CD14-positive monocyte (primary cell): Measurements from ENCODE around the gene LNX2. TPM values are rescaled to one million over a fixed set of nuclear protein-coding genes. Genes with fewer than 3 reads are reported as not detected.

ENCODE experiments used
- DNase-seq, 3 donors: peaks; one replicate each; pipeline ENCODE4 v3.0.0-alpha.2; 2011 to 2022
- H2AFZ ChIP-seq: 2 replicates; pipeline ENCODE4 v1.6.0; 2012; ENCODE audit warnings: mild to moderate bottlenecking, low read depth, low read length, inconsistent platforms; ENCODE audit not compliant: insufficient read depth, poor library complexity, severe bottlenecking
- H3K27ac ChIP-seq, 2 donors: 1 replicate in 1 of 2; 2 replicates in 1 of 2; pipeline ENCODE4 v1.5.1; 2012 to 2013; ENCODE audit warnings: low read length in 2 of 2, control low read depth in 1 of 2, inconsistent platforms in 1 of 2, low read depth in 1 of 2, mild to moderate bottlenecking in 1 of 2
- H3K27me3 ChIP-seq, 2 donors: one replicate each; pipeline versions ENCODE4 v1.6.0 to v1.6.1; 2011 to 2013; ENCODE audit warnings: low read length in 2 of 2; ENCODE audit not compliant: control insufficient read depth in 2 of 2, insufficient read depth in 2 of 2
- H3K36me3 ChIP-seq, 2 donors: replicated peaks in 1 of 2; 1 replicate in 1 of 2; 2 replicates in 1 of 2; pipeline versions ENCODE4 v1.5.1 to v1.6.1; 2012 to 2013; ENCODE audit warnings: low read length in 2 of 2, control low read depth in 1 of 2, inconsistent platforms in 1 of 2, mild to moderate bottlenecking in 1 of 2; ENCODE audit not compliant: insufficient read depth in 2 of 2, control insufficient read depth in 1 of 2
- H3K4me1 ChIP-seq, 2 donors: 1 replicate in 1 of 2; 2 replicates in 1 of 2; pipeline versions ENCODE4 v1.5.1 to v1.6.1; 2012 to 2013; ENCODE audit warnings: low read length in 2 of 2, control low read depth in 1 of 2, inconsistent platforms in 1 of 2, mild to moderate bottlenecking in 1 of 2, moderate library complexity in 1 of 2; ENCODE audit not compliant: insufficient read depth in 2 of 2, control insufficient read depth in 1 of 2
- H3K4me2 ChIP-seq: replicated peaks from 2 replicates; pipeline ENCODE3; 2012; ENCODE audit warnings: low read length, moderate library complexity, mild to moderate bottlenecking; ENCODE audit not compliant: poor library complexity, severe bottlenecking; ENCODE audit errors: extremely low read depth
- H3K4me3 ChIP-seq, 3 experiments: fragments of 200-600 bp in 1 of 3; sonication (generic) in 1 of 3; replicated peaks in 1 of 3; 1 replicate in 2 of 3; 2 replicates in 1 of 3; pipeline ENCODE4 v1.5.1; 2011 to 2013; ENCODE audit warnings: low read length in 3 of 3, mild to moderate bottlenecking in 3 of 3, control low read depth in 2 of 3, low read depth in 2 of 3, inconsistent platforms in 1 of 3, moderate library complexity in 1 of 3
- H3K79me2 ChIP-seq: 2 replicates; pipeline ENCODE4 v1.6.0; 2012; ENCODE audit warnings: mild to moderate bottlenecking, control low read depth, inconsistent platforms, low read length, moderate library complexity; ENCODE audit not compliant: insufficient read depth
- H3K9ac ChIP-seq: 2 replicates; pipeline ENCODE4 v1.6.0; 2017; ENCODE audit warnings: low read length, mild to moderate bottlenecking; ENCODE audit not compliant: insufficient read depth, poor library complexity, severe bottlenecking
- H3K9me3 ChIP-seq, 2 donors: replicated peaks in 1 of 2; 1 replicate in 1 of 2; 2 replicates in 1 of 2; pipeline versions ENCODE4 v1.5.1 to v1.6.1; 2012 to 2013; ENCODE audit warnings: low read length in 2 of 2, control low read depth in 1 of 2; ENCODE audit not compliant: control insufficient read depth in 1 of 2, insufficient read depth in 1 of 2
- H4K20me1 ChIP-seq: 2 replicates; pipeline ENCODE4 v1.6.0; 2012; ENCODE audit warnings: mild to moderate bottlenecking, low read length, control low read depth, moderate library complexity; ENCODE audit not compliant: insufficient read depth
- H3K27ac Mint-ChIP-seq, 7 donors: one replicate each; pipeline ENCODE4 v1.8.0; 2020; ENCODE audit warnings: mild to moderate bottlenecking in 7 of 7, mixed read lengths in 7 of 7, moderate library complexity in 6 of 7, inconsistent platforms in 2 of 7
- H3K27me3 Mint-ChIP-seq, 3 donors: one replicate each; pipeline ENCODE4 v1.8.0; 2021 to 2022; ENCODE audit warnings: low read depth in 3 of 3, mild to moderate bottlenecking in 3 of 3, mixed read lengths in 3 of 3, moderate library complexity in 3 of 3, inconsistent platforms in 1 of 3
- H3K36me3 Mint-ChIP-seq, 2 donors: one replicate each; pipeline ENCODE4 v1.8.0; 2020; ENCODE audit warnings: mixed read lengths in 2 of 2, inconsistent platforms in 1 of 2, mild to moderate bottlenecking in 1 of 2
- H3K4me1 Mint-ChIP-seq: one replicate; pipeline ENCODE4 v1.8.0; 2020; ENCODE audit warnings: mild to moderate bottlenecking, mixed read lengths
- H3K4me3 Mint-ChIP-seq, 2 donors: one replicate each; pipeline ENCODE4 v1.8.0; 2020; ENCODE audit warnings: mild to moderate bottlenecking in 2 of 2, mixed read lengths in 2 of 2, moderate library complexity in 1 of 2
- H3K9me3 Mint-ChIP-seq, 7 donors: one replicate each; pipeline ENCODE4 v1.8.0; 2020 to 2022; ENCODE audit warnings: mixed read lengths in 7 of 7, mild to moderate bottlenecking in 6 of 7, moderate library complexity in 6 of 7, inconsistent platforms in 2 of 7
- WGBS: methylation state at CpG from one replicate; pipeline ENCODE4 v1.1.5; 2013; ENCODE audit warnings: missing lambda C conversion rate; ENCODE audit not compliant: insufficient coverage; 5-methylcytosine and 5-hydroxymethylcytosine counted together
- intact Hi-C, 2 donors: fragments of 100-400 bp; cut with micrococcal nuclease; formaldehyde crosslinking; loops; one replicate each; pipeline versions ENCODE4 v1.15.0 to v1.15.1; 2023
- polyA plus RNA-seq, 3 donors: library from polyadenylated mRNA; depleted of rRNA in 1 of 3; unstranded in 2 of 3; stranded (reverse) in 1 of 3; fragments of 300-500 nt in 2 of 3; fragments of >200 nt in 1 of 3; fragmentation: Illumina TruSeq in 2 of 3; gene quantifications; 1 replicate in 2 of 3; 2 replicates in 1 of 3; pipeline ENCODE4 v1.2.3, GENCODE V29; 2012 to 2021
- TF ChIP-seq, protein P1 (sequence below): fragments of 200-600 bp; IDR thresholded peaks from one replicate; pipeline ENCODE4 v1.8.0; 2022; ENCODE audit warnings: antibody characterized with exemption, mild to moderate bottlenecking

Gene LNX2
- polyA plus RNA-seq, 3 donors = 0.89 to 2.3 (median 1.5) TPM

DNA sequence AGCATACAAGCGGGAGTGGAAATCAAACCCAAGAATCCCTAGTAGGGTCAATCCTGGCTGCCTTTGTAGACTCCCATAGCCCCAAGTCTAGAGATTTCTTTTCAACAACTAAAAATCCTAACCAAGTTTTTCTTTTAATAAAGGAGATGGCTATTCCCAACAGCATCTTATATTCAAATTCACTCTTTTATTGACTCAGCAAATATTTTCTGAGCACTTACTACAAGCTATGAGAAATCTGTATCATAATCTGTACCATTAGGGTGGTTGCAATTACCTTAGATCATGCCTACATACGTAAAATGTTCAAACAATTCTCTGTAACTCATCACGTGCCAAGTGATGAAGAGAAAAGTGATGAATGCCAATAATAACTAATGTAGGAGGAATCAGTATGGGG, 54.5 kb downstream of the LNX2 start:
- Histone ChIP-seq H3K9me3 (no peaks in the 10 kb centered on the region), H3K27me3 (no peaks in the 10 kb centered on the region), H4K20me1 (no peaks in the 10 kb centered on the region), H3K4me3 (no peak overlapping the region), H3K36me3 (peaks cover 16 to 55% of the 10 kb centered on the region in 2 donors), H3K9ac (no peak overlapping the region), H3K4me1 (no peaks in the 10 kb centered on the region), H3K79me2 (no peaks in the 10 kb centered on the region), H3K4me2 (no peak overlapping the region), H3K27ac (no peak overlapping the region), H2AFZ (no peak overlapping the region)
- WGBS = no CpG with 5 or more reads among the region's 3 CpGs
- TF ChIP-seq, protein P1, sequence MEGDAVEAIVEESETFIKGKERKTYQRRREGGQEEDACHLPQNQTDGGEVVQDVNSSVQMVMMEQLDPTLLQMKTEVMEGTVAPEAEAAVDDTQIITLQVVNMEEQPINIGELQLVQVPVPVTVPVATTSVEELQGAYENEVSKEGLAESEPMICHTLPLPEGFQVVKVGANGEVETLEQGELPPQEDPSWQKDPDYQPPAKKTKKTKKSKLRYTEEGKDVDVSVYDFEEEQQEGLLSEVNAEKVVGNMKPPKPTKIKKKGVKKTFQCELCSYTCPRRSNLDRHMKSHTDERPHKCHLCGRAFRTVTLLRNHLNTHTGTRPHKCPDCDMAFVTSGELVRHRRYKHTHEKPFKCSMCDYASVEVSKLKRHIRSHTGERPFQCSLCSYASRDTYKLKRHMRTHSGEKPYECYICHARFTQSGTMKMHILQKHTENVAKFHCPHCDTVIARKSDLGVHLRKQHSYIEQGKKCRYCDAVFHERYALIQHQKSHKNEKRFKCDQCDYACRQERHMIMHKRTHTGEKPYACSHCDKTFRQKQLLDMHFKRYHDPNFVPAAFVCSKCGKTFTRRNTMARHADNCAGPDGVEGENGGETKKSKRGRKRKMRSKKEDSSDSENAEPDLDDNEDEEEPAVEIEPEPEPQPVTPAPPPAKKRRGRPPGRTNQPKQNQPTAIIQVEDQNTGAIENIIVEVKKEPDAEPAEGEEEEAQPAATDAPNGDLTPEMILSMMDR = no peak
- intact Hi-C loops = no loop called here
- H3K9me3 Mint-ChIP-seq = no peaks in the 10 kb centered on the region
- H3K27ac Mint-ChIP-seq = no peak overlapping the region
- H3K4me3 Mint-ChIP-seq = no peak overlapping the region
- no peaks in the 10 kb centered on the region for H3K4me1 Mint-ChIP-seq
- H3K36me3 Mint-ChIP-seq = peaks cover 7 to 16% of the 10 kb centered on the region in 2 donors
- no peak for DNase-seq
- no peaks in the 10 kb centered on the region for H3K27me3 Mint-ChIP-seq

DNA sequence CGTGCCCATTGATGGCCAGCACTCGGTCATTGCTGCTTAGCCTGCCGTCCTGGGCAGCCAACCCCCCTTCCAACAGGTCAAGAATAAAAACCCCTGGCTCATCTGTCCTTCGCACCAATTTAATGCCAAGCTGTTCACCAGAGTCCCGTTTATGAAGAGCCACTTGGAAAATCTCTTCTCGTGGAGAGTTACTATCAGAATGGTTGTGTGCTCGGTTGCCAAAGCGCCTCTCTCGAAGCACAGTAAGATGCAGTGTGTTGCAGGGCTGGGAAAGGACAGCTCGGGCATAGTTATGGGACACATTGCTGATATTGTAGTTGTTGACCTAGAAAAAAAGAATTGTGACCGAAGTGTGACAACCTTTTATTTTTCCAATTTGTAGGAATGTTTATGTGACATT, 57.9 kb downstream of the LNX2 start:
- 98% methylated on average over 7 of the region's 11 CpGs for WGBS
- H3K4me1 ChIP-seq = no peaks in the 10 kb centered on the region
- H3K4me1 Mint-ChIP-seq = no peaks in the 10 kb centered on the region
- no peak overlapping the region for H3K4me3 ChIP-seq
- no peaks in the 10 kb centered on the region for H3K9me3 ChIP-seq
- H3K4me3 Mint-ChIP-seq = no peak overlapping the region
- no peaks in the 10 kb centered on the region for H3K9me3 Mint-ChIP-seq
- H3K79me2 ChIP-seq = no peaks in the 10 kb centered on the region
- H3K4me2 ChIP-seq = no peak overlapping the region
- H3K27me3 ChIP-seq = no peaks in the 10 kb centered on the region
- no peak overlapping the region for H3K9ac ChIP-seq
- H3K27ac ChIP-seq = no peak overlapping the region
- DNase-seq = no peak
- peaks cover 11 to 45% of the 10 kb centered on the region in 2 donors for H3K36me3 ChIP-seq
- peaks cover 14 to 19% of the 10 kb centered on the region in 2 donors for H3K36me3 Mint-ChIP-seq
- H3K27me3 Mint-ChIP-seq = no peaks in the 10 kb centered on the region
- H2AFZ ChIP-seq = no peak overlapping the region
- intact Hi-C loops = no loop called here
- TF ChIP-seq, protein P1 = no peak
- peak overlapping the region in 1 of 7 donors; percentile 5 for H3K27ac Mint-ChIP-seq
- no peaks in the 10 kb centered on the region for H4K20me1 ChIP-seq
